ENCODE data around the gene FCRLA.

- TF ChIP-seq CTCF (IDR thresholded peaks at IDR 0.05) (no peak), POLR2A (IDR thresholded peaks at IDR 0.05) (no peak)
These were observed 2.3 kb downstream of the FCRLA start for GRCh38 chr1:161709373-161709772.
